Kidney epithelial cell (primary cell): ENCODE data around the gene PRSS1. TPM values are rescaled to one million over a fixed set of nuclear protein-coding genes. Genes with fewer than 3 reads are reported as not detected.
"Not testable (repeated sequence)": the region's sequence is repeated elsewhere in the genome, so short reads cannot be mapped to it uniquely, and the experiment has no call there.

Source experiments
- DNase-seq: peaks from one replicate; pipeline ENCODE4 v3.0.0-alpha.2; 2010; ENCODE audit warnings: low read depth
- H3K27me3 ChIP-seq: 2 replicates; pipeline ENCODE4 v1.6.0; 2011; ENCODE audit warnings: low read length; ENCODE audit not compliant: control insufficient read depth, insufficient read depth
- H3K36me3 ChIP-seq: 2 replicates; pipeline ENCODE4 v1.5.1; 2011; ENCODE audit warnings: low read length; ENCODE audit not compliant: control insufficient read depth, insufficient read depth
- H3K4me3 ChIP-seq: 2 replicates; pipeline ENCODE4 v1.5.1; 2011; ENCODE audit warnings: low read depth, mild to moderate bottlenecking, control low read depth, low read length
- CTCF ChIP-seq: IDR thresholded peaks from 2 replicates; pipeline ENCODE4 v1.5.1; 2011; ENCODE audit warnings: mild to moderate bottlenecking, moderate library complexity, low read length, control low read depth, inconsistent platforms; ENCODE audit not compliant: insufficient read depth, poor library complexity, severe bottlenecking
- total RNA-seq: library from RNA; depleted of rRNA; stranded (reverse); fragments of >200 nt; gene quantifications from 2 replicates; pipeline ENCODE4 v1.2.3, GENCODE V29; 2015

Gene PRSS1
- total RNA-seq: 1.5 and 2.1 TPM in 2 replicates

- TF ChIP-seq CTCF: no peak
- Histone ChIP-seq H3K4me3 (no peak within 1 kb of the TSS), H3K27me3 (no peaks in the 10 kb centered on the region), H3K36me3 (no peaks in the 10 kb centered on the region)
- DNase-seq: no peak
Measured at GRCh38 chr7:142749218-142749993, at the start of gene PRSS1. Gene PRSS1 (plus strand): TSS chr7:142749472. CDS start chr7:142749485, 13 bp downstream.

- not testable (repeated sequence) for DNase-seq, H3K27me3 ChIP-seq, H3K36me3 ChIP-seq, H3K4me3 ChIP-seq
Measured at GRCh38 chr7:142700935-142701334, 48.3 kb upstream of the PRSS1 start.

GRCh38 chr7:142703655-142704305 lies 45.5 kb upstream of the PRSS1 start:
- no peak for TF ChIP-seq CTCF
- H3K36me3 ChIP-seq: no peaks in the 10 kb centered on the region
- no peak for DNase-seq
- no peaks in the 10 kb centered on the region for H3K27me3 ChIP-seq
- no peak overlapping the region for H3K4me3 ChIP-seq

GRCh38 chr7:142708726-142709125 lies 40.5 kb upstream of the PRSS1 start:
- not testable (repeated sequence) for H3K36me3 ChIP-seq, DNase-seq, H3K27me3 ChIP-seq, H3K4me3 ChIP-seq

- H3K27me3 ChIP-seq: no peaks in the 10 kb centered on the region
- H3K36me3 ChIP-seq: no peaks in the 10 kb centered on the region
- no peak for DNase-seq
- no peak for TF ChIP-seq CTCF
- H3K4me3 ChIP-seq: no peak overlapping the region
Measured at GRCh38 chr7:142709921-142710320, 39.4 kb upstream of the PRSS1 start.

- DNase-seq: no peak
- Histone ChIP-seq H3K4me3 (no peak overlapping the region), H3K27me3 (no peaks in the 10 kb centered on the region), H3K36me3 (no peaks in the 10 kb centered on the region)
- no peak for TF ChIP-seq CTCF
Measured at GRCh38 chr7:142711196-142711595, 38.1 kb upstream of the PRSS1 start.
